Mucosa of descending colon (tissue), 3 donors: ENCODE results near the gene TMEM212. TPM values are rescaled to one million over a fixed set of nuclear protein-coding genes. Genes with fewer than 3 reads are reported as not detected.

Source experiments
- ATAC-seq: fragments of 200-7000 bp; cut with Tn5 transposase; one replicate; pipeline ENCODE4 v1.9.1; 2020; ENCODE audit warnings: mild to moderate bottlenecking, moderate library complexity
- DNase-seq, 3 donors: peaks; one replicate each; pipeline ENCODE4 v3.0.0-alpha.2; 2020
- H3K36me3 ChIP-seq: fragments of 200-600 bp; one replicate; pipeline ENCODE4 v1.8.0; 2021; ENCODE audit warnings: low read depth, mild to moderate bottlenecking
- H3K4me1 ChIP-seq: fragments of 200-600 bp; one replicate; pipeline ENCODE4 v1.8.0; 2021; ENCODE audit warnings: low read depth, mild to moderate bottlenecking
- H3K4me3 ChIP-seq: fragments of 200-600 bp; one replicate; pipeline ENCODE4 v1.8.0; 2021; ENCODE audit warnings: mild to moderate bottlenecking
- H3K9me3 ChIP-seq: fragments of 200-600 bp; one replicate; pipeline ENCODE4 v1.8.0; 2021; ENCODE audit warnings: mild to moderate bottlenecking
- CTCF ChIP-seq: fragments of 200-600 bp; IDR thresholded peaks from one replicate; pipeline ENCODE4 v1.8.0; 2022; ENCODE audit warnings: antibody characterized with exemption, mild to moderate bottlenecking
- intact Hi-C, 2 donors: fragments of 100-400 bp; cut with DNase I in 1 of 2; cut with micrococcal nuclease in 1 of 2; formaldehyde crosslinking; loops; one replicate each; pipeline versions ENCODE4 v1.11.0 to v1.11.1; 2022; cut with DNase I, micrococcal nuclease
- total RNA-seq, 3 donors: library from RNA; stranded (reverse); fragmentation: NEBNext Ultra II Directional in 2 of 3; extraction: Animal tissue kit (Norgen Biotek cat#: 25700) in 2 of 3; gene quantifications; one replicate each; pipeline versions ENCODE4 v1.2.1 to v1.2.4, GENCODE V29; 2021 to 2023
- donor health status: DM: no; HTN: no; CAD: no; lungs with moderate emphysema.
- donor health status: DM: no; HTN: no; CAD: no.
- donor health status: DM: no; HTN: yes; CAD: no.

Gene TMEM212
- total RNA-seq, 3 donors from 2014 or later: not detected

GRCh38 chr3:171809861-171810628 lies 33.1 kb upstream of the TMEM212 start, which contains the start of gene PLD1:
TSS of gene PLD1 (minus strand) at chr3:171810483. CDS start at chr3:171738051, 72,432 bp downstream.
- peak; percentile 87 to 94 (median 91) for DNase-seq
- peak; percentile 85 for ATAC-seq
- peak within 1 kb of the TSS; percentile 60 for H3K4me3 ChIP-seq
- no peaks in the 10 kb centered on the region for H3K36me3 ChIP-seq
- TF ChIP-seq CTCF: no peak
- intact Hi-C loops: no loop called here
- peaks cover 12% of the 10 kb centered on the region for H3K4me1 ChIP-seq
- H3K9me3 ChIP-seq: no peaks in the 10 kb centered on the region

- TF ChIP-seq CTCF: no peak
- Histone ChIP-seq H3K4me1 (peaks cover 9% of the 10 kb centered on the region), H3K4me3 (no peak overlapping the region), H3K36me3 (no peaks in the 10 kb centered on the region), H3K9me3 (no peaks in the 10 kb centered on the region)
- ATAC-seq (no peak), DNase-seq (no peak)
- intact Hi-C loops: no loop called here
These were observed 32.4 kb upstream of the TMEM212 start for GRCh38 chr3:171810629-171811294.

- DNase-seq (no peak), ATAC-seq (no peak)
- no peak for TF ChIP-seq CTCF
- intact Hi-C loops: no loop called here
- peaks cover 2% of the 10 kb centered on the region for H3K4me1 ChIP-seq
- no peaks in the 10 kb centered on the region for H3K9me3 ChIP-seq
- no peaks in the 10 kb centered on the region for H3K36me3 ChIP-seq
- H3K4me3 ChIP-seq: no peak overlapping the region
These were observed 31.7 kb upstream of the TMEM212 start for GRCh38 chr3:171811295-171811912.

- DNase-seq (no peak), ATAC-seq (no peak)
- no peak for TF ChIP-seq CTCF
- no peaks in the 10 kb centered on the region for H3K4me1 ChIP-seq
- no peaks in the 10 kb centered on the region for H3K9me3 ChIP-seq
- intact Hi-C loops: no loop called here
- H3K4me3 ChIP-seq: no peak overlapping the region
- no peaks in the 10 kb centered on the region for H3K36me3 ChIP-seq
These were observed 31.2 kb upstream of the TMEM212 start for GRCh38 chr3:171811913-171812335.

GRCh38 chr3:171812811-171813210 lies 30.3 kb upstream of the TMEM212 start:
- Histone ChIP-seq H3K4me3 (no peak overlapping the region), H3K36me3 (no peaks in the 10 kb centered on the region), H3K4me1 (no peaks in the 10 kb centered on the region), H3K9me3 (no peaks in the 10 kb centered on the region)
- intact Hi-C loops: no loop called here
- no peak for TF ChIP-seq CTCF
- ATAC-seq: no peak
- no peak for DNase-seq
